Ishikawa (cell line): Measurements from ENCODE around the gene CPSF6.

Experiments used
- CEBPB ChIP-seq: IDR thresholded peaks from 2 replicates; pipeline ENCODE4 v1.6.1; 2012
- MAX ChIP-seq: IDR thresholded peaks from 2 replicates; pipeline ENCODE4 v1.6.1; 2012
- NFIC ChIP-seq: IDR thresholded peaks from 2 replicates; pipeline ENCODE4 v1.6.1; 2012
- RAD21 ChIP-seq: IDR thresholded peaks from 2 replicates; pipeline ENCODE4 v1.6.1; 2012; ENCODE audit warnings: low read depth

GRCh38 chr12:69278814-69279782 lies 39.7 kb downstream of the CPSF6 start:
- no peak for TF ChIP-seq CEBPB
- no peak for TF ChIP-seq NFIC
- no peak for TF ChIP-seq RAD21
- no peak for TF ChIP-seq MAX
